Islet precursor cell (in vitro differentiated cells): ENCODE data around the gene JMJD8.

ENCODE experiments used
- DNase-seq: peaks from one replicate; pipeline ENCODE4 v3.0.0-alpha.2; 2018

JMJD8 gene

DNA sequence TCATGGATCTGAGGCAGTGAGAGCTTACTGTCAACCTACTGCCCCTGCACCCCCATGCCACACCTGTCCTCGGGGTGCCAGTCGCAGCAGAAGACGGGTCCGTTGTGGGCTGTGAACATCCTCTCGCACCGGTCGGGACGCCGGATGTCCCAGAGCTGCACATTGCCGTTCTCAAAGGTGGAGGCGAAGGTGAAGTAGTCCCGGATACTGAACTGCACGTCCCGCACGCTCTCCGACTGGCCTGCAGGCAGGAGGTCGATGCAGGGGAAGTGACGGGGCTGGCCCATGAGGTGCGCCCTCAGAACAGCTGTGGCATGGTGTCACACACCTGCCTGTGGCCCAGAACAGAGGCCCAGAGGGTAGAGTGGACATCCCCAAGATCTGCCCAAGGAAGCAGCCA is 3.4 kb upstream of the JMJD8 start:
- DNase-seq: no peak

DNA sequence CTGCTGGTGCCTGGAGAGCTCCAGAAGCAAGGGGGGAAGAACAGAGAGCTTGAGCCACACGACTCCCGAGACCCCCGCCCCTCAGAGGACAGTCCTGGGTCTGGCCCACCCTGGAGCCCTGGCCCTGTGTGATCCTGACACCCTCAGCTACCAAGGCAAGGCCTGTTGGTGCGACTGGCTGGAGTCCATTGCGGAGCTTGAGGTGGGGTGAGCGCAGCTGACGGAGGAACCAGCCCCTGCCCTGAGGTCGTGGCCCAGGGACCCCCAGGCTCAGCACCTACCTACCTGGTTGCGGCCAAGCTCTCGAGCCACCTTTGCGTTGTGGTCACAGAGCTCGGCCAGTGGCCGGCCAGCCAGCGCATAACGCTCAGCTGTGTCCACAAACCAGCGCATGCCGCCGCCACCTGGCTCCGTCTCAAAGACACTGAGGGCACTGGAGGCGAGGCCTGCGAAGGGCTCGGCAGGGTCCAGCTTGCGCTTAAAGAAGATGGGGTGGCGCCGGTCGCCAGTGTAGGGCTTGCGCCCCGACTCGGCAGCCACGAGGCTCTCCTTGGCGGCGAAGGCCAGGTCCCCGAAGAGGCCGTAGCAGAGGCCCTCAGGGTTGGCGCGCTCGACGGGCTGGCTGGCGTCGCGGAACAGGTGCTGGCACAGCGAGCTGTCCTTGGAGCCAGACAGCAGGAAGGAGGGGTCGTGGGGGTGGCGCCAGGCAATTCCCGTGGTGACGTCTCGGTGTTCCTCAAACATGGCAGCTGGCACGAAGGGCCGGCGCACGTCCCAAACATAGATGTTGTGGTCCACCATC is 2.5 kb upstream of the JMJD8 start:
- DNase-seq: no peak

DNA sequence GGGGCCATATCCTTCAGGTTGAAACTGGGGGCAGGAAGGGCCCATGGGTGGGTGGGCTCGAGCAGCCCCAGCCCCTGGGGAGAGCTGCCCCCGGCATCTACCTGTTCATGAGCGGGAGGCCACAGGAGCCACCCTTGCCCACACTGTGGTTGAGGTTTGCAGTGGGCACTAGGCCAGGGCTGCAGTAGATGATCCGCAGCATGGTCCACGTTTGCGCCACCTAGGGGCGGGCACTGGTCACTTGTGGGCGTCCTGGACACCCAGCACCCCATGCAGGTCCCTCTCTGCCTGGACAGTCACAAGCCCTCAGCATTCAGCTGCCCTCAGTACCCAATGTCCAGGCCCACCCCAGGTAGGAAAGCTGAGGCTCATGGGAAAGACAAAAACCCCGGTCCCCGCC is 1.8 kb upstream of the JMJD8 start:
- no peak for DNase-seq

DNA sequence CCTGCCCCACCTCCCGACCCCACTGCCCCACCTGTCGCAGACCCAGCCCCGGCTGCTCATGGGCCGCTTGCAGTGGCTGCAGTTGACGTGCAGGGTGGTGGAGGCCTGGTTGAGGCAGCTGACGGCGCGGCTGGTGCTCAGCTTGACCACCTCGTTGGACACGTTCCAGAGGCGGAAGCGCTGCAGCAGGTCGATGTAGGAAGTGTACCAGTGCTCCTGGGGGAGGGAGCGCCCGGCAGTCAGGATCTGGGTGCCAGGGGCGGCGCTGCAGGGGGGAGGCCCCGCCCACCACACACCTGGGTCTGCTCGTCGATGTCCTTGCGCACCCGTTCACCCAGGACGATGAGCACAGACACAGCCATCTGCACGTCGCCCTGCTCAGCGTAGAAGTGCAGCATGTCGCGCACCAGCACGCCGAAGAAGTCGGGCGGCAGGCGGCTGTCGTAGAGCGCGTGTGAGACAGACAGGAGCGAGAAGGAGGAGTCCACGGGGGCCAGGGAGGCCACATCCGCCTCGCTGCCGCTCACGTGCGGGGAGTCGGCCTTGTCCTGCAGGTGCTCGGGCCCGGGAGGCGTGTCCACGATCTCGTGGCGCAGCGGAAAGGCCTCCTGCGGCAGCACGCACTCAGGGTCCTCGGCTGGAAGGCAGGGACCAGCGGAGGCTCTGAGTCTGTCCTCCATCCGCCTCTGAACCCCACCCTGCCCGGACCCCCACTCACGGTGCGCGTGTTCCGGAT is 995 bp upstream of the JMJD8 start:
- no peak for DNase-seq

DNA sequence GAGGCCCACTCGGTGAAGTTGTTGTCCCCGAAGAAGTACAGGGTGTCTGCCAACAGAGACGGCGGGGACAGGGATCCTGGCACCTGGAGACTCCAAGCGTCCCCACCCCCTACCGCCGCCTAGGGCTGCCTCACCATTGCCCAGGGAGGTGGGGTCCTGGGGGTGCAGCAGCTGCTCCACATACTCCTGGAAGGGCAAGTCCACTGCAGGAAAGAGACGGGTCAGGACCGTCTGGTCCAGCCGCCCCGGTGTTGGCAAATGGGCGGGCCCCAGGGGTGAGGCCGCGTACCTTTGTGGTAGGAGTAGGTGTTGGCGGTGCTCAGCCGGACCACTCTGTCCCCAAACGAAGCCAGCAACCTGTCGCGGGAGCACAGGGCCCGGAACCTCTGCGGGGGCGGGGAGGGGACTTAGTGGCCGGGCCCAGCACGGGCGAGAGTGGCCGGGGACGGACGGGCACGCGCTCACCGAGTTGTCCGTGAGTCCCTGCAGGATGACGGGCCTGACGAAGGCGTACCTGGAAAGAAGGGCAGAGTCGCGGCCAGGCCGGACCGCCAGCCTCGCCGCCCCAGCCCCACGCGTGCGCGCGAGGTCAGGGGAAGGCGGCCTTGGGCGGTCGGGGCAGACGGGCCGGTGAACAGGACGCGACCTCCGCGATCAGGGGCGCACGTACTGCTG is 601 bp downstream of the JMJD8 start:
- DNase-seq: no peak

DNA sequence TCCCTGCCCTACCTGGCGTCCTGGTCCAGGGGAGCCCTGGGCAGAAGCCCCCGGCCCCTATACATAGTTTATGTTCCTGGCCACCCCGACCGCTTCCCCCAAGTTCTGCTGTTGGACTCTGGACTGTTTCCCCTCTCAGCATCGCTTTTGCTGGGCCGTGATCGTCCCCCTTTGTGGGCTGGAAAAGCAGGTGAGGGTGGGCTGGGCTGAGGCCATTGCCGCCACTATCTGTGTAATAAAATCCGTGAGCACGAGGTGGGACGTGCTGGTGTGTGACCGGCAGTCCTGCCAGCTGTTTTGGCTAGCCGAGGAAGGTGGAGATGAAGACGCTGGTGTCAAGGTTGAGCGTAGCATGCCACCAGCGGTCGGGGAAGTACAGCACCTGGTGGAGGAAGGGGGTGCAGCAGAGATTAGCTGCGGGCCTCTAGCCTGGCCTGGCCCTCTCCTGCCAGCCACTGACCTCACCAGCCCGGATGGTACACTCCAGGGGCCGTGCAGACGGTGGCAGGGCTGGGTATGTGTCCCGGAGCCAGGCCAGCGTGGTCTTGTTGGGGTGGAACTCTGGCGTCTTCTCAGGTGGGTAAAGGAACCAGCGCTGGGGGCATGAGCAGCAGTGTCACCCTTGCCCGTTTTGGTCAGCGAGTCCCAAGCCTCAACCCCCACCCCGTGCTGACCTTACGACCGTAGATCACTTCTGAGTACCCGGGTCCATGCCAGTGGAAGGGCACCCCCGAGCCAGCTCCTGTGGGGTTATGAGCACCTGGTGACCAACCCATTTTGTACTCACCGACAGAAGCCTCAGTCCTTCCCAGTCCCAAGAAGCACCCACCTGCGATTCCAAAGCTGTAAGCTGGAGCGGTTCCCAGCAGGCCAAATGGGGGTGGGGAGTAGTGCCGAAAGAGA is 1.4 kb downstream of the JMJD8 start:
- DNase-seq: no peak

DNA sequence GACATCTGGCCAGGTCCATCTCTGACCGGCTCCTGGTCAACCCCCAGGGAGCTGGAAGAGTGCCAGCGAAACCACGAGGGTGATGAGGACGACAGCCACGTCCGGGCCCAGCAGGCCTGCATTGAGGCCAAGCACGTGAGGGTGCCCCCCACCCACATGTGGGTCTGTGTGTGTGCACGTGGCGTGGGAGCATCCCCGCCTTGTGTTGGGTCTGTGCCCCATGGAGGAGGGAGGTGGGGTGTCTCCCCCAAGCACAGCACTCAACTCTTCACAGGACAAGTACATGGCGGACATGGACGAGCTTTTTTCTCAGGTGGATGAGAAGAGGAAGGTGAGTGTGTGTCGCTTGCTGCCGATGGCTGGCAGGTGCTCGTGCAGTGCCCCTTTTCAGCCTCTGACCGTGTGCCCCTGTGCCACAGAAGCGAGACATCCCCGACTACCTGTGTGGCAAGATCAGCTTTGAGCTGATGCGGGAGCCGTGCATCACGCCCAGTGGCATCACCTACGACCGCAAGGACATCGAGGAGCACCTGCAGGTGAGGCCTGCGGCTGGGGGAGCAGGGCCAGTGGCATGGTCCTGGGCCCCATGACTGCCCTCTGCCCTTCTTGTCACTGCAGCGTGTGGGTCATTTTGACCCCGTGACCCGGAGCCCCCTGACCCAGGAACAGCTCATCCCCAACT is 2.2 kb downstream of the JMJD8 start:
- no peak for DNase-seq

DNA sequence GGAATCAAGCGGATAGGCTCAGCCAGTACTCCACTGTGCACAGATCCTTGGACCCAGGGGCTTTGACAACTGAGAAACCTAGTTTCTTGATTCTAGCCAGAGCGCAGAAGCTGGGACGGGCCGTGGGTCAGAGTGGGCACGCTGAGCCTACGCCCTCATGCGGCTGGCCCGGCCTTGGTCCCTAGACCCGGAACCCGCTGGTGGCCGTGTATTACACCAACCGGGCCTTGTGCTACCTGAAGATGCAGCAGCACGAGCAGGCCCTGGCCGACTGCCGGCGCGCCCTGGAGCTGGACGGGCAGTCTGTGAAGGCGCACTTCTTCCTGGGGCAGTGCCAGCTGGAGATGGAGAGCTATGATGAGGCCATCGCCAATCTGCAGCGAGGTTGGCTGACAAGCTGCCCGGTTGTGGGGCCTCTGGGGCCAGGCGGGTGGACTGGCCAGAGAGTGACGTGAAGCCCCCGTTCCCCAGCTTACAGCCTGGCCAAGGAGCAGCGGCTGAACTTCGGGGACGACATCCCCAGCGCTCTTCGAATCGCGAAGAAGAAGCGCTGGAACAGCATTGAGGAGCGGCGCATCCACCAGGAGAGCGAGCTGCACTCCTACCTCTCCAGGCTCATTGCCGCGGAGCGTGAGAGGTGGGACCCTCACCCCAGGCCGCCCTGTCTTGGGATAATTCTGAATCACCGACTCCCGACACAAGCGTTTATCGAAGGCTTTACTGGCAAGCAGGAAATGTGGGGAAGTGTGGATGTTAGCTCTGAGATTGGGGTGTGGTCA is 3.0 kb downstream of the JMJD8 start:
- DNase-seq: peak; percentile 70

DNA sequence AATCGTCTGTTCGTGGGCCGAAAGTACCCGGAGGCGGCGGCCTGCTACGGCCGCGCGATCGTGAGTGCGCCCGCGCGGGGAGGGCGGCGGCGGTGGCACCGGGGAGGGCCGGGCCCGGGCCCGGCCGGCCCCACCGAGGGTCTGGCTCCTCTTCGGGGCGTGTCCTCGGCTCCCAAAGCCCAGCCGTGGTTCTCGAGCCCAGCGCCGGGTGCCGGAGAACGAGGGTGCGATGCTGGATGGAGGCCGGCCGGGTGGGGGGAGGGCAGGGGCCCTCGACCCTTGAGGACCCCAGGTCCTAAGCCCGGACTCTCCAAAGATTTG is 3.5 kb downstream of the JMJD8 start:
- DNase-seq: no peak

DNA sequence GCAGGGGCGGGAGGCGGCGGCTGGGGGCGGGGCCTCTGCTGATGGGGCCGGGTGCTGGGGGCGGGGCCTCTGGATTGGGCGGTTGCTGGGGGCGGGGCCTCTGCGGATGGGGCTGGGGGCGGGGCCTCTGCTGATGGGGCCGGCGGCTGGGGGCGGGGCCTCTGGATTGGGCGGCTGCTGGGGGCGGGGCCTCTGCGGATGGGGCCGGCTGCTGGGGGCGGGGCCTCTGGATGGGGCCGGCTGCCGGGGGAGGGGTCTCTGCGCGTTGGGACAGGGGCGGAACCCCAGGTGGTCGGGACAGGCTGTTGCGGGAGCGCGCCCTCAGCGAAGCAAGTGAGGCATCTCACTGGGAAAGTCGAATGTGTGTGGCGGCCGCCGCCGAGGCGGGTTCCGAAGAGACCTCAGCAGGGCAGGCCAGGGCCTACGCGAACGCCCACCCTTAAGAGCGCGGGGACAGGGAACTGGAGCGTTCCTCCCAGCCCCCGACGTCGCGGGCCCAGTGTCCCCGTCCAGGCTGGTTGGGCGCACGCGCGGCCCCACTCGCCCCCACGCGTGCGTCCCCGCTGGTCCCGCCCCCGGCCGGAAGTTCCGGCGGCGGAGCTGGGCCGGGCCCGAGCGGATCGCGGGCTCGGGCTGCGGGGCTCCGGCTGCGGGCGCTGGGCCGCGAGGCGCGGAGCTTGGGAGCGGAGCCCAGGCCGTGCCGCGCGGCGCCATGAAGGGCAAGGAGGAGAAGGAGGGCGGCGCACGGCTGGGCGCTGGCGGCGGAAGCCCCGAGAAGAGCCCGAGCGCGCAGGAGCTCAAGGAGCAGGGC is 4.1 kb downstream of the JMJD8 start, which contains the start of gene STUB1:
STUB1 (plus strand) TSS at position 597 of the 811 bp plus-strand sequence; CDS start at position 713, 116 bp downstream.
- peak; percentile 96 for DNase-seq

DNA sequence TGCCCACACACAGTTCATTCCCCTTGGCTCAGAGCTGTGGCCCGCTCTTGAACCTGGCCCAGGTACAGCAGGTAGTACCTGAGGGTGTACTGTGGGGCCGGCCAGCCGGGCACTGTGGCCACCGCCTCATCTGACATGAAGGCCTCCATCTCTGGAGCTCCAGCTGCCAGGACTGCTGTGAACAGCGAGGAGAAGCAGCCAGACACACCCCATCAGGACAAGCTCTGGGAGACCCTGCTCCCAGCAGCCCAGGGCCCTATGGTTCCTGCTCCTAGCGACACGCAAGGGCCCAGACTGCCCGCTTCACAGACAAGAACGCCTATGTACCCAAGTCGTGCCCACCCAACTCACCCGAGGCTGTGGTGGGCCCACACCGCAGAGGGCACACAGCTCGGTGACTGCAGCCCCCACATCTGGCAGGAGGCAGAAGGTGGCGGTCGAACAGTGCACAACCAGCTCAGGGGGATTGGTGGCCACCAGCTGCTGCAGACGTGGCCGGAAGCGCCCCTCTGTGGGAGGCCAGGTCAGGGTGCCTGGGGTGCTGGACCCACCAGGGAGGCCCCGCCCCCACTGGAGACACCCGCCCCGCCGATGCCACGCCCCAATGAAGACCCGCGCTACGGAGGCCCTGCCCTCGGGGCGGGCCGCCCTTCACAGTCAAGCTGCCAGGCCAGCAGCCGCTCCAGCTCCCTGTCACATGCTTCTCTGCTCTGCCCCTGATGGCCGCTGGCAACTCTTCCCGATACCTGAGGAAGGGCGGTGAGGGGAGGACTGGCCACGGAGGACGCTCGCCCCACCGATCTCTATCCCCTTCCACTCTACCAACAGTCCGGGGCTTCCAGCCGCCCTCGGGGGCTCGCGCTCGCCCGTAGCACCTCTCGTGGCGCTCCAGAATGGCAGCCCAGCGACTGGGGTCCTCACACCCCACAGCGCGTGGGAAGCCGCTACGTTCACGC is 5.0 kb downstream of the JMJD8 start:
- peak; percentile 90 for DNase-seq

DNA sequence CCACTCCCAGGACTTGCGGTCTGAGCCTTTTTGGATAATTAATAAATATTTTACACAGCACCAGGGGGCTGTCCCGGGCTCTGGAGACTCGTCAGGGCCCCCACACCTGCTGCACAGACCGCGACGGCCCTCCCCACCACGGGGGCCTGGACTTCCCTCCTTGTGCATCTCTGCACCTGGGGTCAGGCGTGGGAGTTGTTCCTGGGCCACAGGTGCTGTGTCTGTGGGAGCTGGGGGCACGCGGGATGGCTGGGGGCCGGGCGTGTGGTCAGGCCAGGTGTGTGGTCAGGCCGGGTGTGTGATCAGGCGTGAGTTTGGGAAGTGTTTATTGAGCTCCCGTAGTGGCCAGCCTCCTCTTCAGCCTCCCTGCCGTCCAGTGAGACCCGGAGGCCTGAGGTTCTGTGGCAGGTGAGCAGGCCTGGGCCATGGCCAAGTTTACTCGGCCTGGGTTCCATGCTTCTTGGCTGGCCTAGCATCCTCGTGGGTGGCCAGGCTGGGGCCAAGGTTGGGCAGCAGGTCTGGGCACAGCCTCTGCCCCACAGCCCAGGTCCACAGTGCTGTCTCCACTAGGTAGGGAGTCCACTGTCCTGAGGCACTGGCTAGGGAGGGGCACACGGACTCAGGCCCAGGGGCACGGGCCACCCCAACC is 5.8 kb downstream of the JMJD8 start:
- DNase-seq: no peak

DNA sequence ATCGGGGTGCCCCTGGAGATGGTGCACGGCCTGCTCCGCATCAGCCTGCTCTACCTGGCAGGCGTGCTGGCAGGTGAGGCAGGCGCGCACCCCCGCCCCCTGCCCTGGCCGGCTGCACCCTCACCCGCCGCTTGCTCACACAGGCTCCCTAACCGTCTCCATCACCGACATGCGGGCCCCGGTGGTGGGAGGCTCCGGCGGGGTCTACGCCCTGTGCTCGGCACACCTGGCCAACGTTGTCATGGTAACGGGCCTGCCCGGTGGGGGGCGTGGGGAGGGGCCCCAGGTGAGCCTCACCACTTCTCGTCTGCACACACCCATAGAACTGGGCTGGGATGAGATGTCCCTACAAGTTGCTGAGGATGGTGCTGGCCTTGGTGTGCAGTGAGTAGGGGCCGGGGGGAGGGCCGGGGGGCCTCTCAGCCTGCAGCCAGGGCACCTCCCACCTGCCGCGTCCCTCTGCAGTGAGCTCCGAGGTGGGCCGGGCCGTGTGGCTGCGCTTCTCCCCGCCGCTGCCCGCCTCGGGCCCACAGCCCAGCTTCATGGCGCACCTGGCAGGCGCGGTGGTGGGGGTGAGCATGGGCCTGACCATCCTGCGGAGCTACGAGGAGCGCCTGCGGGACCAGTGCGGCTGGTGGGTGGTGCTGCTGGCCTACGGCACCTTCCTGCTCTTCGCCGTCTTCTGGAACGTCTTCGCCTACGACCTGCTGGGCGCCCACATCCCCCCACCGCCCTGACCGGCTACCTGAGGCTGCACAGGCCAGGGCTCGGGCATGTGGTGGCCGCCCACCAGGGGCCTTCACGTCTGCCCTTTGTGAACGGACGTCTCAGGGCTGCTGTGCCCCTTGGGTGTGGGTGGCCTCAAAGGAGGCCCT is 6.6 kb downstream of the JMJD8 start:
- DNase-seq: no peak

DNA sequence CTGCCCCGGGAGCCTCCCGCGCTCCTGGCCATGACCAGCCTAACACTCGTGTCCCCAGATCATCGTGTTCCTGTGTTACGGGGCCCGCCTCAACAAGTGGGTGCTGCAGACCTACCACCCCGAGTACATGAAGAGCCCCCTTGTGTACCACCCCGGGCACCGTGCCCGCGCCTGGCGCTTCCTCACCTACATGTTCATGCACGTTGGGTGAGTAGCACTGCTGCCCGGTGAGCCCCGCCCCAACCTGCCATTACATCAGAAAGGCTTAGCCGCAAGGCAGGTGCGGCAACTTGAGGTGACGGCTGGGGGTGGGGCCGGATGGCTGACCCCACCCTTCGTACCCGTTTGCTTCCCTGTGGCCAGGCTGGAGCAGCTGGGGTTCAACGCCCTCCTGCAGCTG is 7.2 kb downstream of the JMJD8 start:
- no peak for DNase-seq

DNA sequence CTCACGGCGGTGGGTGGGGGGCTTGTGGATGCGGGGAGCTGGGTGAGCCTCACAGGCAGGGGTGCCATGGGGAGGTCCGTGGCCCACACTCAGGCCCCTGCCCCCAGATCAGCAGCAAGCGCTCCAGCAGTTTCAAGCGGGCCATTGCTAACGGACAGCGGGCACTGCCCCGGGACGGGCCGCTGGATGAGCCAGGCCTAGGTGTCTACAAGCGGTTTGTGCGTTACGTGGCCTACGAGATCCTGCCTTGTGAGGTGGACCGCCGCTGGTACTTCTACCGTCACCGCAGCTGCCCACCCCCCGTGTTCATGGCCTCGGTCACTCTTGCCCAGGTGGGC is 7.6 kb downstream of the JMJD8 start:
- no peak for DNase-seq

DNA sequence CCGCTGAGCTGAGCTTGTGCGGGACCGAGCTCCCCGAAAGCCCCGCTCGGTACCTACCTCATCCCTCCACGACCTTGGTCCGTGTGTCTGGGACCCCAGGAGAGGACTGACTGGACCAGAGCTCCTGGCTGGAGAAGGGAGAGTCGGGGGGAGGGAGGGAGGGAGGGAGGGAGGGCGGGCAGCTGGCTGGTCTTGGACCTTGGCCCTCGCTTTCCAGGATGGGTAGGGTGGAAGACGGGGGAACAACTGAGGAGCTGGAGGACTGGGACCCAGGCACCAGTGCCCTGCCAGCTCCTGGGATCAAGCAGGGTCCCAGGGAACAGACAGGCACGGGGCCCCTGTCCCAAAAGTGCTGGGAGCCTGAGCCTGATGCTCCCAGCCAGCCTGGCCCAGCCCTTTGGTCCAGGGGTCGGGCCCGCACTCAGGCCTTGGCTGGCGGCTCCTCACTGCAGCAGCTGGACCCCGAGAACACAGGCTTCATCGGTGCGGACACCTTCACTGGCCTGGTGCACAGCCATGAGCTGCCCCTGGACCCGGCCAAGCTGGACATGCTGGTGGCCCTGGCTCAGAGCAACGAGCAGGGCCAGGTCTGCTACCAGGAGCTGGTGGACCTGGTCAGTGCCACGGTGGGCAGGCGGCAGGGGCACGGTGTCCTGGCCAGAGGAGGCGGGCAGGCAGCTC is 8.1 kb downstream of the JMJD8 start:
- DNase-seq: no peak
